Heart left ventricle (tissue), 16 donors: ENCODE results near the gene UFC1. TPM values are rescaled to one million over a fixed set of nuclear protein-coding genes. Genes with fewer than 3 reads are reported as not detected.

Experiments
- ATAC-seq, 4 donors: fragments of 200-7000 bp; cut with Tn5 transposase; one replicate each; pipeline ENCODE4 v1.9.1; 2020 to 2022; ENCODE audit warnings: moderate library complexity in 4 of 4, mild to moderate bottlenecking in 3 of 4, moderate number of reproducible peaks in 1 of 4
- DNase-seq, 5 donors: peaks; one replicate each; pipeline ENCODE4 v3.0.0-alpha.2; 2020
- H3K27ac ChIP-seq, 12 donors: fragments of 200-600 bp; sonication (generic) in 4 of 12; one replicate each; pipeline versions ENCODE4 v1.5.0 to v1.8.0; 2016 to 2022; ENCODE audit warnings: mild to moderate bottlenecking in 2 of 12
- H3K27me3 ChIP-seq, 9 donors: fragments of 200-600 bp; sonication (generic) in 2 of 9; one replicate each; pipeline versions ENCODE4 v1.5.1 to v1.8.0; 2016 to 2022; ENCODE audit warnings: mild to moderate bottlenecking in 3 of 9
- H3K36me3 ChIP-seq, 9 donors: fragments of 200-600 bp; sonication (generic) in 2 of 9; one replicate each; pipeline versions ENCODE4 v1.5.0 to v1.8.0; 2018 to 2022; ENCODE audit warnings: mild to moderate bottlenecking in 2 of 9
- H3K4me1 ChIP-seq, 12 donors: fragments of 200-600 bp; sonication (generic) in 4 of 12; one replicate each; pipeline versions ENCODE4 v1.5.0 to v1.8.0; 2016 to 2022; ENCODE audit warnings: mild to moderate bottlenecking in 3 of 12
- H3K4me3 ChIP-seq, 12 donors: fragments of 200-600 bp; sonication (generic) in 4 of 12; one replicate each; pipeline versions ENCODE4 v1.5.0 to v1.8.0; 2017 to 2022; ENCODE audit warnings: mild to moderate bottlenecking in 9 of 12, moderate library complexity in 4 of 12
- H3K9me3 ChIP-seq, 12 donors: fragments of 200-600 bp; sonication (generic) in 4 of 12; one replicate each; pipeline versions ENCODE4 v1.5.0 to v1.8.0; 2016 to 2022; ENCODE audit warnings: mild to moderate bottlenecking in 1 of 12
- CTCF ChIP-seq, 12 donors: fragments of 200-600 bp; sonication (generic) in 4 of 12; IDR thresholded peaks; one replicate each; pipeline versions ENCODE4 v1.5.0 to v1.8.0; 2018 to 2022; ENCODE audit warnings: antibody characterized with exemption in 12 of 12, mild to moderate bottlenecking in 5 of 12
- POLR2A ChIP-seq, 2 donors: fragments of 450-650 bp; IDR thresholded peaks; one replicate each; pipeline ENCODE4 v1.6.1; 2017; ENCODE audit warnings: antibody characterized with exemption in 2 of 2, mild to moderate bottlenecking in 2 of 2, moderate library complexity in 2 of 2
- WGBS, 4 donors: extraction: QIAGEN DNeasy Blood & Tissue Kit in 2 of 4; methylation state at CpG; one replicate each; pipeline versions ENCODE4 v1.1.5 to v1.1.7; 2013 to 2018; 5-methylcytosine and 5-hydroxymethylcytosine counted together
- intact Hi-C, 10 donors: fragments of 100-400 bp; cut with DNase I; formaldehyde crosslinking; loops; one replicate each; pipeline versions ENCODE4 v1.11.1 to v1.14.2; 2022
- polyA plus RNA-seq, 2 donors: library from polyadenylated mRNA; stranded (reverse); fragments of 200-250 nt; gene quantifications; one replicate each; pipeline ENCODE4 v1.2.3, GENCODE V29; 2013
- total RNA-seq, 9 donors: library from RNA; depleted of rRNA in 2 of 9; stranded (reverse); fragments of >200 nt in 2 of 9; fragmentation: NEBNext Ultra II Directional in 3 of 9; extraction: Animal tissue kit (Norgen Biotek cat#: 25700) in 3 of 9; gene quantifications; one replicate each; pipeline versions ENCODE4 v1.1.0 to v1.2.4, GENCODE V29; 2016 to 2023
- donor health status: ischemic (EF 13 %, LVEDD 7.1; RV severe dilation, severe dysfunction).
- donor health status: healthy with polysubstance abuse.
- donor health status: DM: no; HTN: yes; CAD: no.
- donor health status: DM: no; HTN: no; CAD: no.
- donor health status: ischemic (EF 25% LVEDD 6.9; RV normal size, moderate dysfunction).
- donor health status: ischemic (EF 25% LVEDD 5.7; RV mildly dilated, moderate dysfunction).
- donor health status: healthy.
- donor health status: DM: yes; HTN: yes; CAD: no.
- donor health status: ischemic (EF 35%, LVEDD 5.7; RV mildly dilated, moderate dysfunction).
- donor health status: nonischemic (EF 11% LVEDD 7.7; RV severe dilation, severe dysfunction).
- donor health status: DM: yes; HTN: yes; CAD: no.
- donor health status: PGD.
- donor health status: ischemic (EF 29% LVEDD 5.4; RV normal size, mild dysfunction).
- donor health status: nonischemic (EF 23%, LVEDD 6.1; RV moderate dilation, normal function).

UFC1 gene
- total and polyA plus RNA-seq, 11 donors, result 54.4 to 131 (median 73.2) TPM

- Histone ChIP-seq H3K4me1 (peaks cover 0 to 75% (median 23%) of the 10 kb centered on the region in 12 donors), H3K36me3 (no peaks in the 10 kb centered on the region), H3K27ac (peak overlapping the region in 3 of 12 donors; percentile 36 to 92 (median 50)), H3K27me3 (no peaks in the 10 kb centered on the region), H3K4me3 (no peak overlapping the region), H3K9me3 (no peaks in the 10 kb centered on the region)
- WGBS, 4 donors, result 95 to 100% (median 97%) methylated on average over 1 of the region's 1 CpG
- intact Hi-C loops, result no loop called here
- ATAC-seq (no peak), DNase-seq (peak in 1 of 5 donors; percentile 13)
- TF ChIP-seq CTCF (IDR thresholded peaks at IDR 0.05), result no peak
- no peak for TF ChIP-seq POLR2A (IDR thresholded peaks at IDR 0.05)
These were observed 28.4 kb downstream of the UFC1 start for GRCh38 chr1:161182214-161182613.

GRCh38 chr1:161185282-161185682 lies 31.5 kb downstream of the UFC1 start:
- 0% methylated on average over 3 of the region's 3 CpGs for WGBS, 4 donors
- TF ChIP-seq POLR2A (IDR thresholded peaks at IDR 0.05) (no peak), CTCF (IDR thresholded peaks at IDR 0.05) (no peak)
- intact Hi-C loops, result loop anchor here in 1 of 10 donors (5.0 kb wide), 1 partner anchor 202 kb away; no protein-coding TSS in a partner anchor

GRCh38 chr1:161185732-161186311 lies 32.0 kb downstream of the UFC1 start:
- Histone ChIP-seq H3K4me3 (no peak overlapping the region), H3K27ac (peak overlapping the region; percentile 19 to 92 (median 66)), H3K4me1 (peaks cover 0 to 90% (median 21%) of the 10 kb centered on the region in 12 donors), H3K36me3 (peaks cover 0 to 3% (median under 1%) of the 10 kb centered on the region in 9 donors), H3K9me3 (no peaks in the 10 kb centered on the region), H3K27me3 (no peaks in the 10 kb centered on the region)
- WGBS, 4 donors, result 23 to 31% (median 27%) methylated on average over 2 of the region's 2 CpGs
- DNase-seq, result peak in 2 of 5 donors; percentile 24 to 36
- intact Hi-C loops, result loop anchor here in 1 of 10 donors (5.0 kb wide), 1 partner anchor 201 kb away; no protein-coding TSS in a partner anchor
- peak in 3 of 4 donors; percentile 3 to 44 (median 12) for ATAC-seq
- no peak for TF ChIP-seq POLR2A (IDR thresholded peaks at IDR 0.05)
- TF ChIP-seq CTCF (IDR thresholded peaks at IDR 0.05), result no peak

More at GRCh38 chr1:161185282-161185682, 31.5 kb downstream of the UFC1 start:
- Histone ChIP-seq H3K4me3 (peak overlapping the region in 1 of 12 donors; percentile 42), H3K36me3 (no peaks in the 10 kb centered on the region), H3K27me3 (no peaks in the 10 kb centered on the region), H3K4me1 (peaks cover 0 to 91% (median 20%) of the 10 kb centered on the region in 12 donors), H3K9me3 (no peaks in the 10 kb centered on the region), H3K27ac (peak overlapping the region; percentile 19 to 92 (median 66))
- ATAC-seq, result peak; percentile 76 to 93 (median 87)
- peak; percentile 82 to 90 (median 89) for DNase-seq

GRCh38 chr1:161187311-161187710 lies 33.5 kb downstream of the UFC1 start:
- no peaks in the 10 kb centered on the region for H3K27me3 ChIP-seq
- WGBS, 4 donors, result 69 to 77% (median 75%) methylated on average over 3 of the region's 3 CpGs
- no peaks in the 10 kb centered on the region for H3K9me3 ChIP-seq
- peaks cover 0 to 81% (median 22%) of the 10 kb centered on the region in 12 donors for H3K4me1 ChIP-seq
- no peak overlapping the region for H3K4me3 ChIP-seq
- no peak for TF ChIP-seq CTCF (IDR thresholded peaks at IDR 0.05)
- TF ChIP-seq POLR2A (IDR thresholded peaks at IDR 0.05), result no peak
- ATAC-seq (no peak), DNase-seq (peak in 1 of 5 donors; percentile 50)
- peak overlapping the region in 3 of 12 donors; percentile 70 to 92 (median 76) for H3K27ac ChIP-seq
- intact Hi-C loops, result loop anchor here in 1 of 10 donors (5.0 kb wide), 1 partner anchor 200 kb away; no protein-coding TSS in a partner anchor
- H3K36me3 ChIP-seq, result peaks cover 0 to 15% (median 7%) of the 10 kb centered on the region in 9 donors
